GM23338 (cell line): Measurements from ENCODE around the gene RAB11B. TPM values are rescaled to one million over a fixed set of nuclear protein-coding genes. Genes with fewer than 3 reads are reported as not detected.

Experiments used
- ATAC-seq: fragments of 200-7000 bp; cut with Tn5 transposase; 3 replicates; pipeline ENCODE4 v1.9.1; 2020
- DNase-seq: peaks from one replicate; pipeline ENCODE4 v3.0.0-alpha.2; 2015; ENCODE audit warnings: low spot score
- H2AFZ ChIP-seq: fragments of 200-600 bp; sonication (generic); 2 replicates; pipeline ENCODE4 v1.8.0; 2016; ENCODE audit warnings: antibody characterized with exemption, mild to moderate bottlenecking, moderate library complexity
- H3F3A ChIP-seq: fragments of 200-600 bp; sonication (generic); replicated peaks from 2 replicates; pipeline ENCODE4 v1.8.0; 2017; ENCODE audit warnings: antibody characterized with exemption, mixed run types, low read depth
- H3K27ac ChIP-seq: fragments of 200-600 bp; sonication (generic); 2 replicates; pipeline ENCODE4 v1.6.1; 2016; ENCODE audit warnings: low read depth
- H3K27me3 ChIP-seq: fragments of 200-600 bp; sonication (generic); 2 replicates; pipeline ENCODE4 v1.8.0; 2016; ENCODE audit warnings: mild to moderate bottlenecking, mixed run types, moderate library complexity; ENCODE audit not compliant: insufficient read depth
- H3K36me3 ChIP-seq: fragments of 200-600 bp; sonication (generic); 2 replicates; pipeline ENCODE4 v1.8.0; 2016; ENCODE audit warnings: mild to moderate bottlenecking; ENCODE audit not compliant: insufficient read depth
- H3K4me1 ChIP-seq: fragments of 200-600 bp; sonication (generic); 2 replicates; pipeline ENCODE4 v1.8.0; 2016; ENCODE audit warnings: mild to moderate bottlenecking, moderate library complexity; ENCODE audit not compliant: insufficient read depth
- H3K4me2 ChIP-seq: fragments of 200-600 bp; sonication (generic); 2 replicates; pipeline ENCODE4 v1.7.1; 2017; ENCODE audit warnings: mixed run types
- H3K4me3 ChIP-seq: fragments of 200-600 bp; sonication (generic); 2 replicates; pipeline ENCODE4 v1.6.1; 2016; ENCODE audit warnings: mixed run types
- H3K79me2 ChIP-seq: fragments of 200-600 bp; sonication (generic); replicated peaks from 2 replicates; pipeline ENCODE4 v1.8.0; 2017; ENCODE audit warnings: mild to moderate bottlenecking; ENCODE audit not compliant: insufficient read depth
- H3K9me2 ChIP-seq: fragments of 200-600 bp; sonication (generic); 2 replicates; pipeline ENCODE4 v1.8.0; 2017; ENCODE audit not compliant: insufficient read depth
- H4K20me1 ChIP-seq: fragments of 200-600 bp; sonication (generic); replicated peaks from 2 replicates; pipeline ENCODE4 v1.8.0; 2017; ENCODE audit warnings: mild to moderate bottlenecking; ENCODE audit not compliant: insufficient read depth
- H3K27ac Mint-ChIP-seq: 2 replicates; pipeline ENCODE4 v1.8.0; 2020; ENCODE audit warnings: inconsistent platforms, mild to moderate bottlenecking, moderate library complexity, mixed read lengths
- H3K27me3 Mint-ChIP-seq: 3 replicates; pipeline ENCODE4 v1.8.0; 2022; ENCODE audit warnings: low read depth, mild to moderate bottlenecking, moderate library complexity, mixed read lengths, inconsistent platforms; ENCODE audit not compliant: insufficient read depth, poor library complexity
- H3K36me3 Mint-ChIP-seq: 3 replicates; pipeline ENCODE4 v1.8.0; 2021; ENCODE audit warnings: low read depth, mild to moderate bottlenecking, inconsistent platforms, moderate library complexity, mixed read lengths
- H3K4me1 Mint-ChIP-seq: 3 replicates; pipeline ENCODE4 v1.8.0; 2020; ENCODE audit warnings: mild to moderate bottlenecking, inconsistent platforms, mixed read lengths
- H3K4me3 Mint-ChIP-seq: 3 replicates; pipeline ENCODE4 v1.8.0; 2021; ENCODE audit warnings: moderate library complexity, mild to moderate bottlenecking, inconsistent platforms, mixed read lengths
- H3K9me3 Mint-ChIP-seq: 3 replicates; pipeline ENCODE4 v1.8.0; 2020; ENCODE audit warnings: moderate library complexity, mild to moderate bottlenecking, inconsistent platforms, mixed read lengths
- CREB1 ChIP-seq: fragments of 250-450 bp; sonication (Bioruptor Pico); IDR thresholded peaks from 2 replicates; pipeline ENCODE4 v1.5.0; 2020; ENCODE audit warnings: low read depth, mild to moderate bottlenecking, moderate library complexity
- CTCF ChIP-seq, 2 experiments: fragments of 200-600 bp in 1 of 2; sonication (generic) in 1 of 2; conservative IDR thresholded peaks; 2 replicates each; pipeline versions ENCODE4 v1.5.1 to v1.6.1; 2016 to 2017; ENCODE audit warnings: antibody characterized with exemption in 2 of 2, low read depth in 2 of 2, mild to moderate bottlenecking in 2 of 2, moderate library complexity in 1 of 2
- ETS1 ChIP-seq: IDR thresholded peaks from 2 replicates; pipeline ENCODE4 v1.6.1; 2016; ENCODE audit warnings: antibody characterized with exemption
- JUNB ChIP-seq: IDR thresholded peaks from one replicate; pipeline ENCODE4 v1.6.1; 2016; ENCODE audit warnings: antibody characterized with exemption; ENCODE audit not compliant: unreplicated experiment
- NANOG ChIP-seq: IDR thresholded peaks from 2 replicates; pipeline ENCODE4 v1.6.1; 2016; ENCODE audit warnings: antibody characterized with exemption, borderline replicate concordance
- POLR2AphosphoS5 ChIP-seq: IDR thresholded peaks from 2 replicates; pipeline ENCODE4 v1.6.1; 2016; ENCODE audit warnings: antibody characterized with exemption, low read depth
- REST ChIP-seq: IDR thresholded peaks from one replicate; pipeline ENCODE4 v1.6.1; 2018; ENCODE audit warnings: antibody characterized with exemption; ENCODE audit not compliant: unreplicated experiment
- ZNF462 ChIP-seq: fragments of 250-450 bp; sonication (Bioruptor Pico); IDR thresholded peaks from 2 replicates; pipeline ENCODE4 v1.5.0; 2020; ENCODE audit warnings: mild to moderate bottlenecking, moderate library complexity
- polyA plus RNA-seq: library from polyadenylated mRNA; unstranded; fragments of >200 nt; fragmentation: Nextera tagmentation; extraction: Ambion mirVana; gene quantifications from 2 replicates; pipeline ENCODE4 v1.2.1, GENCODE V29; 2016
- total RNA-seq: library from RNA; depleted of rRNA; stranded (reverse); fragments of >200 nt; shearing (Covaris generic); gene quantifications from 2 replicates; pipeline ENCODE4 v1.2.3, GENCODE V29; 2014

The RAB11B gene
- total and polyA plus RNA-seq, 2 experiments from 2014 or later = 66.0 to 79.6 TPM

- Histone ChIP-seq H2AFZ (no peak overlapping the region), H3K4me1 (peaks cover 11% of the 10 kb centered on the region; the same call in 1 of the 2 replicates), H3K4me2 (no peak overlapping the region), H3K79me2 (peaks cover 70% of the 10 kb centered on the region), H3K4me3 (no peak overlapping the region), H3K27ac (no peak overlapping the region), H3K36me3 (no peaks in the 10 kb centered on the region), H3K9me2 (no peaks in the 10 kb centered on the region), H3K27me3 (no peaks in the 10 kb centered on the region), H4K20me1 (peaks cover 18% of the 10 kb centered on the region), H3F3A (peaks cover 6% of the 10 kb centered on the region; the same call in 1 of the 2 replicates)
- peaks cover 11% of the 10 kb centered on the region for H3K27me3 Mint-ChIP-seq
- ATAC-seq = no peak
- H3K4me3 Mint-ChIP-seq = peak overlapping the region; percentile 10; the same call in 1 of the 3 replicates
- no peaks in the 10 kb centered on the region for H3K9me3 Mint-ChIP-seq
- H3K27ac Mint-ChIP-seq = no peak overlapping the region
- TF ChIP-seq NANOG = no peak
- no peak for TF ChIP-seq POLR2AphosphoS5
- TF ChIP-seq REST = no peak
- TF ChIP-seq JUNB = no peak
- no peak for TF ChIP-seq CREB1 (CRISPR knock-in tag)
- TF ChIP-seq ETS1 = no peak
- no peak for DNase-seq
- peaks cover 15% of the 10 kb centered on the region for H3K4me1 Mint-ChIP-seq
- H3K36me3 Mint-ChIP-seq = peaks cover 3% of the 10 kb centered on the region; the same call in 2 of the 3 replicates
These were observed 3.2 kb downstream of the RAB11B start for GRCh38 chr19:8393192-8393870.

- peaks cover 75% of the 10 kb centered on the region for H3K79me2 ChIP-seq
- peaks cover 18% of the 10 kb centered on the region for H4K20me1 ChIP-seq
- no peak overlapping the region for H3K27ac Mint-ChIP-seq
- peaks cover 11% of the 10 kb centered on the region for H3K27me3 Mint-ChIP-seq
- peaks cover 11% of the 10 kb centered on the region; the same call in 1 of the 2 replicates for H3K4me1 ChIP-seq
- peaks cover 6% of the 10 kb centered on the region; the same call in 1 of the 2 replicates for H3F3A ChIP-seq
- H2AFZ ChIP-seq = no peak overlapping the region
- H3K36me3 Mint-ChIP-seq = peaks cover 3% of the 10 kb centered on the region; the same call in 2 of the 3 replicates
- no peaks in the 10 kb centered on the region for H3K9me2 ChIP-seq
- DNase-seq (no peak), ATAC-seq (no peak)
- no peak overlapping the region for H3K27ac ChIP-seq
- no peak overlapping the region for H3K4me2 ChIP-seq
- no peaks in the 10 kb centered on the region for H3K9me3 Mint-ChIP-seq
- no peak overlapping the region for H3K4me3 Mint-ChIP-seq
- no peak overlapping the region for H3K4me3 ChIP-seq
- no peaks in the 10 kb centered on the region for H3K27me3 ChIP-seq
- H3K36me3 ChIP-seq = no peaks in the 10 kb centered on the region
- H3K4me1 Mint-ChIP-seq = peaks cover 15% of the 10 kb centered on the region
- TF ChIP-seq CTCF (conservative IDR thresholded peaks at IDR 0.05; ENCODE audit: low read depth in 2 of 2) (no peak), NANOG (no peak), ZNF462 (CRISPR knock-in tag) (no peak), CREB1 (CRISPR knock-in tag) (no peak)
These were observed 3.7 kb downstream of the RAB11B start for GRCh38 chr19:8393871-8394250.
